ENCODE results near the gene ADCY3.

The ADCY3 gene

DNA sequence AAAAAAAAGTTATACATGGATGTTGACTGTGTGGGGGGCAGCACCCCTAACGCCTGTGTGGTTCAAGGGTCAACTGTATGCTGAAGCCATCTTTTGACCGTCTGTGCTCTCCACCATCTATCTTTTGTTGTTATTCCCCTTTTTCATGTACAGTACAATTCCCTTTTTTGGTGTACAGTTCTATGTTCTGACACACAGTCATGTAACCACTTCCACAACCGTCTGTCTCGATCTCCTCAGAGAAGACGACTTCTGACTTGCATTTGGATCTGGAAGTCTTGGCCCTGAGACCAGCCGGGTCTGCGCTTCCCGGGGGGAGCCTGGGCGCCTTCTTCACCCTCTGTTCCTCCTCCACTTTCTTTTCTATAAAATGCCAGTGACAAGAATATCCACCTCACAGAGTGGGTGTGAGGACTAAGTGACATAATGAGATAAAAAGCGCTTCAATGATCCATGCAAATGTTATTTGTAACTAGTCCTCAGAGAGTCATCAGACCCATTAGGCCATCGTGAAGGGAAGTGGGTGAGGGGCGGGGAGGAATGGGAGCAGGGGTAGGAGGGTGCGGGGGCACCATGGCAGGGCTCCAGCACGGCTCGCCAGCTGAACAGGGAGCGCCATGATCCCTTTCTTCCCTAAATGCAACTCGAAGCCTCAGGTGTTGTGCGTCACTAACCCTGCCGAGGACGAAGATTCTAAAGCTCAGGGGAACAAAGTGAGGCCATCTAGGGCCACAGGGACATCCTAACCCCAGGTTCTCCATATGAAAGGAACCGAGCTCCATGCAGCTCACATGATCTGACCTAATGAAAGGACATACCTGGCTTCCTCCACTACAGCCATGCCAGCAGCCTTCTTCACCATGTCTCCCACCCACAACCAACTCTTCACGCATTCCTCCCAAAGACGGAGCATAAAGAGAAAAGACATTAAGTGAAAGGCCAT is 16.6 kb downstream of the ADCY3 start:
- DNase-seq (ENCODE audit: low read depth): no peak

DNA sequence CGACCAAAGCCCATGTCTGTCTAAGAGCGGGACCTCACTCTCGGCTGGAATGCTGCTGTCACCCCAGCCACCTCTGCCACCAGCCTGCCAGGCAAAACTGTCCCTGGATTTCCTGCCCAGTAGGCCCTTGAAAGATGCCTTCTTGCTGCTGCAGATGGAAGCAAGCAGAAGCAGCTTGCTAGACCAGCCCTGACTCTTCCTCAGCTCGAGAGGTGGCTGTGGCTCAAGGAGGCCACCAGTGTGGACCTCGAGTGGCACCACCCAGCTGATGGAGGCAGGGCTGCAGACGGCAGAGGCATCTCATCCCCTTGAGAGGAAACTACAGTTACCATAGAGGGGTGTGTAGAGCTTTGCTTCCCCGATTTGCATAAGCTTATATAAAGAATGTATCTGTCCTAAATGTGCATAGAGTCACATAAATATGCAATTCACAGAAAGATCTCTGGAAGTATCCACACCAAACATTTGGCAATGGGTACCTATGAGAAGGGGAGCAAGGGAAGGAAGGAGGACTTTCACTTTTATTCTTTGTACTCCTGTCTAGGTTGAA is 20.6 kb downstream of the ADCY3 start:
- DNase-seq (ENCODE audit: low read depth): no peak

DNA sequence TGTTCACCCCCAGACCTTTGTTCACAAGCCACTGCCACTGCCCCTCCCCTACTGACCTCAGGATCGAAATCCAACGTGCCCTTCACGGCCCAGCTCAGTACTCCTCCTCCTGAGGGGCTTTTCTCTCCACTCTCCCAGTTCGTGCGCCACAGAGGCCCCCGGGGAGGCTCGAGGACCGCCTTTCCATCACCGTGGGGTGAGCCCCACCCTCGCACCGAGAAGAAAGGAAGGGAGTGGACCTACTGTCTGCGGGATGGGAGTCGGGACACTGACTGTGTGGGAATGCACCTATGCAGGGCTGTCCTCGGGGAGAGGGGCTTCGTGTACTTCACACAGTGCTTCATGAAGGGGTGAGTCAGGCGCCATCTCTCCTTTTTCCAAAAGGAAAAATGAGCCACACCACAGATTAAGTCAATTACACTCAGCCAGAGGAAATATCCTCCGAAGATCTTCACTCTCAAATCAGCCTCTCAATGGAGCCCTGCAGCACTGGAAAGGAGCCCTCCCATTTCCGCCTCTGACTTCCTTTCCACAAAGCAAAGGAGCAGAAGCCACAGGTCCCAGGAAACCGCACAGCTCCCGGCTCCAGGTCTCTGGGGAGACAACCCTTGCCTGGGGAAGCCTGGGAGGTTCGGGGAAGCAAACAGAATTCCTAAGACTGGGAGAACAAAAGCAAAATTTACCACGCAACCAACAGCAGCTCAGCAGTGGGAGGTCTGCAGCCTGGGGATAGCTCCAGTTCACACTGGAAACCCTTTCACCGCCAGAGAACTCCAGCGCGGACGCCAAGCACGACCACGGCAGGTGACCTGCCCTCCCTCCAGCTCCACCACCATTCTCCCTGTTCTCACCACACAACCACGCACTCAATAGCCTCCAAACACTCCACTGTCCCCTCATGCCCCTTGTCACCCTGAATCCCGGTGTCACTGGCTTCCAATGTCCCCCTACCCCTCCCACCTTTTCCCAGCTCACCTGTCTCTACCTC is 21.6 kb downstream of the ADCY3 start:
- no peak for DNase-seq (ENCODE audit: low read depth)

DNA sequence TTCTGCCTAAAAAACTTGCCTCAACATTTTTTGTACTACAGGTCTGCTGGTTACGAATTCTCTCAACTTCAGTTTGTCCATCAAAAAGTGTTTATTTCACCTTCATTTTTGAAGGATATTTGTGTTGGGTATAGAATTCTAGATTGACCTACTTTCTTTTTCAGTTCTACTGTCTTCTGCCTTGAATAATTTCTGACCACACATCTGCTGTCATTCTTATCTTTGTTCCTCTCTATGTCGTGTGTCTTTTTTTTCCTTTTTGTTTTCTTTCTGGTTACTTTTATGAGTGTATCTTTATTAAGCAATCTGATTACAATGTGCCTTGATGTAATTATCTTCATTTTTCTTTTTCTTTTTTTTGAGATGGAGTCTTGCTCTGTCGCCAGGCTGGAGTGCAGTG is 25.3 kb downstream of the ADCY3 start:
- no peak for DNase-seq (ENCODE audit: low read depth)

DNA sequence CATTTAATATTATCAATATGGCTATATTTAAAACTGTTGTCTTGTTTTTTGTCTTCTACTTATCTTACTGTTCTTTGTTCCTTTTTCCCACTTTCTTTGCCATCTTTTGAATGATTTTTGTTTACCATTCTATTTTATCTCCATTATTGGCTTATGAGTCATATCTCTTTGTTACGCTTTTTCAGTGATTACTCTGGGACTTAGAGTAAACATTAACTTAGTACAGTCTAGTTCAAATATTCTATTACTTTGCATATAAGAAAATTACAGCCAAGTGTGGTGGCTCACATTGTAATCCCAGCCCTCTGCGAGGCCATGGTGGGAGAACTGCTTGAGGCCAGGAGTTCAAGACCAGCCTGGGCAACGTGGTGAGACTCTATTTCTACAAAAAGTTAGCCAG is 26.1 kb downstream of the ADCY3 start:
- DNase-seq (ENCODE audit: low read depth): peak; percentile 47

DNA sequence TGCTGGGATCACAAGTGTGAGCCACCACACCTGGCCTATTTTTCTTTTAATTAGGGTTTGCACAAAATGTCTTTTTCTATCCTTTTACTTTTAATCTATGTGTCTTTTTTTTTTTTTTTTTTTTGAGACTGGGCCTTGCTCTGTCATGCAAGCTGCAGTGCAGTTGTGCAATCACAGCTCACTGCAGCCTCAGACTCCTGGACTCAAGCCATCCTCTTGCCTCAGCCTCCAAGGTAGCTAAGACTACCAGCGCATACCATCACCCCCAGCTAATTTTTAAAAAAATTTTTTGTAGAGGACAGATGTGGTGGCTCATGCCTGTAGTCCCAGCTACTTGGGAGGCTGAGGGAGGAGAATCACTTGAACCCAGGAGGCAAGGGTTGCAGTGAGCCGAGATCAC is 27.1 kb downstream of the ADCY3 start:
- peak; percentile 30 for DNase-seq (ENCODE audit: low read depth)

DNA sequence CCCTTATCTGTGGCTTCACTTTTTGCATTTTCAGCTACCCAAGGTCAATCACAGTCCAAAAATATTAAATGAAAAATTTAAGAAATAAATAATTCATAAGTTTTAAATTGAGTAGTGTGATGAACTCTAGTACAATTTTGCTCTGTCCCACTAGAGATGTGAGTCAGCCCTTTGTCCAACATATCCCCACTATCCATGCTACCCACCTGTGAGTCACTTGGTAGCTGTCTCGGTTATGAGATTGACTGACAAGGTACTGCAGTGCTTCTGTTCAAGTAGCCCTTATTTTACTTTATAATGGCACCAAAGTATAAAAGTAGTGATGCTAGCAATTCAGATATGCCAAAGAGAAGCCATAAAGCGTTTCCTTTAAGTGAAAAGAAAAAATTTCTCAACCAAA is 28.8 kb downstream of the ADCY3 start:
- no peak for DNase-seq (ENCODE audit: low read depth)

DNA sequence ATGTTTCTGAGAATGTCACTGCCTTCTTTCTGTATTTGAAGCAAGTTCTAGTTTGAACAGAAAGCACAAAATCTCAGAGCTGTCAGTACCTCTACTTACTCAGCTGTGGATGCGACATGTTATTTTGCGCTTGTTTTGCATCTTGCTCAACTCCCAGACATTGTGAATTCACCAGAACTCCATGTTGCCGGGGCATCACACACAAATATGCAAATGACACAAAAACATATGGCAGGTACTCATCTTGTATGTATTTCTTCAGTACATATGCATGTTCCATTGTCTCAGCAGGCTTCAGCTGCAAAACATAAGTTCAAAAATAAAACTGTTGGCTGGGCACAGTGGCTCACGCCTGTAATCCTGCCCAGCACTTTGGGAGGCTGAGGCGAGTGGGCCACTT is 30.8 kb downstream of the ADCY3 start:
- DNase-seq (ENCODE audit: low read depth): no peak

DNA sequence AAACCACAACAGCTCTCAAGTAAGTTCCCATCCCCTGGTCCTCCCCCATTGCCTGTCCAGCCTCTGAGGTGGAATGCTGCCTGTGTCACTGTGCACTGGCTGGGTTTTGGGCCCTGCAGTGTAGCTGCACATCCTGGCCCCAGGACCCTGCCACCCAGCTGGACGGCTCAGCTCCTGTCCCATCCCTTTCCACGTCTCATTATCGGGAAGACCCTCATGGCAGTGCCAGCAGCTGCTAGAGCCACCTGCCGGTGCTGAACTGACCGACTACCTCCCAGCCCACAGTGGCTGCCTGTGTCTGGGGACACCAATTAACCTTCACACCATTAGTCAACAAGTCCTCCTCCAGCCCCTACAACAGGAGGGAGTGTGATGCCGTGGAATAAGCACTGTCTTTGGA is 31.9 kb downstream of the ADCY3 start:
- no peak for DNase-seq (ENCODE audit: low read depth)

DNA sequence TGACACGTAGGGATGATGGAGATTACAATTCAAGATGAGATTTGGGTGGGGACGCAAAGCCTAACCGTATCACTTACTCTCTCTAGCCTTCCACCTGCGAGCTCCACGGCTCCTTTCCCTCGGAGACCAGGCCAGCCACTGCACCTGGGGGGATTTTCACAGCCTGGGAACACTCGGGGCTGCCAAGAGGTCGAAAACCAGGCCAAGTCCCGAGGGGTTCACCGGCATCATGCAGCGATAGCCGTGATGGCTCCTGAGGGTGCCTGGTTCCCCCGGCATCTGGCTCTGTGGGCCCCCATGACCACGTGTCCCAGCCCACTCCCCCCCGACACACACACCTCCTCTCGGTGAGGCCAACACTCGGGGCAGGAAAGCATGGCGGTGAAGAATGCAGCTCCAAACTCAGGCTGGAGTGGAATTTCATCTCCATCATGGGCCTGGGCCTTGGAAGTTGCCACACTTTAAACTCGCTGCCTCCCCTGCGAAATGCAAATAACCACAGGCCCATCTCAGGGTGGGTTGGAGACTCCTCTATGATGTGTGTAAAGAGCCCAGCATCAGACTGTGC is 32.6 kb downstream of the ADCY3 start:
- DNase-seq (ENCODE audit: low read depth): no peak

DNA sequence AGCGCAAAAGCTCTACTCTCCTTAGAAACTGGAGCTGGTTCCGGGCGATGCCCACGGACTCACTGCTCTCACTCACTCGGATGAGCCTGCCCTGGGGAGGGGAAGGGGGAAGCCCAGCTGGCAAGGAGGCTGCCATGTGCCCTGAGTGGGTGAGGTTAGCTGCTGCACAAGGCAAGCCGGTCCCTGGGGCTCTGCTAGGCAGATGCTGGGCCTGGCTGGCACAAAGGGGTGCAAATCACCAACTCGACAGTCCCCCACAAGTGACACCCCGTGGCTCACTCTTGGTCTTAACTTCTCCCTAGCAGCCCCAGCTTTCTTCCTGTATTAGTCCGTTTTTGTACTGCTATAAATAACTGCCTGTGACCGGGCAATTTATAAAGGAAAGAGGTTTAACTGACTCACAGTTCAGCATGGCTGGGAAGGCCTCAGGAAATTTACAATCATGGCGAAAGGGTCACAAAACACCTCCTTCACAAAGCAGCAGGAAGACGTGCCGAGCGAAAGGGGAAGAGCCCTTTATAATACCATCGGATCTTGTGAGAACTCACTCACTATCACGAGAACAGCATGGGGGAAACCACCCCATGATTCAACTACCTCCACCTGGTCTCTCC is 33.2 kb downstream of the ADCY3 start:
- DNase-seq (ENCODE audit: low read depth): peak; percentile 75

DNA sequence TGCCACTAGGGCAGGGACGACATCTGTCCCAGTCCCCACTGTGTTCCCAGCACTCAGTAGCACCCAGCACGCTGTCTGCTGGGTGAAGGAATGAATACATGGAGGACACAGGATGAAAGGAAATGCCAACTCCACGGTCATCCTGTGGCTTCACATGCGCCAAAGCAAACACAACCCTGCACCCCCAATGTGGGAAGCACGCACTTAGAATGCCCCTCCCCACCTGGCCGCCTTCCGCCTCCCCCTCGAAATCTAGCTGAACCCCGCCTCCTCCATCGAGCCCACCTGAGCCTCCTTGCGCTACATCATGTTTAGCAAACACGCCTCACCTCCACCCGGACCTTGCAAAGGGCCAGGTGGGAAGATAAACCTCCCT is 33.9 kb downstream of the ADCY3 start:
- no peak for DNase-seq (ENCODE audit: low read depth)

DNA sequence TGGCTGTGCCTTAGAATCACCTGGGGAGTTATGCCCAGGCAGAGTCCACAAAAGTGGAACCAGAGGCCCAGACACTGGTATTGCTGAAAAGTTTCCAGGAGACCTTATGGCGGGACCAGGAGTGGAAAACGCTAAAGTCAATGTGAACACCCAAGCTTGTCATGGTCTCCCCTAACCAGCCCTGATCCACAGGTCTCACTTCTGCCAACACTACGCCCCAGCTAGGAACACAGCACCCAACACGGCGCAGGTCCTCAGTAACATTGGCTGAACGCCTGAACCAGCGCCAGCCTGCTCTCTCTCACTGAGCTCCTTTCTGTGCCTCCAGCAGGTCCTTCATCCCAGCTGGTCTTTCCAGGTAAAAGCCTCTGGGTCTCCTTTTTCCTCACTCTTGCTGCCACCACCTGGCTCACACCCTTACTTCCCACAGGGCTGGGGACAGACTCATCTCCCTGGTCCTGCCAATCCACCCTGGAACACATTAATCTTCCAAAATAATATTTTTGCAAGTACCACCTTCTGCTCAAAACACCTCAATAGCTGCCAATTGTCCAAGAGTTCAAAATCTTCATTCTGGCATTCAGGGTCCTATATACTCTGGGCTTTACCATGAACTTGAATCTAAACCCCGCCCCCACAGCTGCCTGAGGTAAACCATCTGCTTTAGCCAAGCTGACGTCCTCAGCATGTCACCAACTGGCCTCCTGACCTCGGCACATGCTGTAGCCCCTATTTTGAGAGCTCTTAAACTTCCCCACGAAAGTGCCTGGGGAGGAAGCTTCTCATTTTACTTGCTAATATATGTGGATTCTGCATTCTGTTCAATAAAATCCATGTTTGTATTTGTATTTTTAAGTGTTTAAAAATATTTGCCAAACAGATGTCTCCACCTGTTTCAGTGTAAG is 34.6 kb downstream of the ADCY3 start:
- no peak for DNase-seq (ENCODE audit: low read depth)

DNA sequence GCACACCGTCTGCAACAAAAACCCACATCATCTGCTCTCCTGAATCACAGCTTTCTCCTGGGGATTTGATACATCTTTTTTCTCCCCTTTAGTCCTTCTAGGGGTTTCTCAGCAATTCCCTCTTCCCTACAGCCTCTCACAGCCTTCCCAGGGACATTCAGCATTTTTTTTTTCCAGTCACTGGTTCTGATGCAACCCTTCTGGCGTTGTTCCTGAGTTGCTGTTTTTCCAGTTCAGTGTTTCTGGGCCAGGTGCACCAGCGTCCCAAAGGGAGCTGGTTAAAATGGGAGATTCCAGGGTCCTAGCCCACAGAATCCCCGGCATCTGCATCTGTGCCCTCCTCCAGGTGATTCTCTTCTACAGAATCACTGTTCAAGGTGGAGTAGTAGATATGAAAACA is 36.1 kb downstream of the ADCY3 start:
- peak; percentile 52 for DNase-seq (ENCODE audit: low read depth)

DNA sequence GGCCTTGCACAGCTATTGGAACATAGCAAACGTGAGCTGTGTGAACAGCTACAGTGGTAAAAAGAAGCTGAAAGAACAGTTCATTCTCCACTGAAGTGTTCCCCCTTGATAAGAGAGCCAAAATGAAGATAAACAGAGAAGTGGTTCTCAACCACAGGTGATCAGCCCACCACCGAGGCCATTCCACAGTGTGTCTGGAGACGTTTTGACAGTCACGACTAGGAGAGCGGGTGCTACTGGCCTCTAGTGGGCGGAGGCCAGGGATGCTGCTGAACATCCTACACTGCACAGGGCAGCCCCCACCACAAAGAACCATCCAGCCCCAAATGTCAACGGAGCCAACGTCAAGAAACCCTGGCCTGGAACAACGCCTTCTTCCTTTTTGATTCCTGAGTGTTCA is 38.4 kb downstream of the ADCY3 start:
- DNase-seq (ENCODE audit: low read depth): no peak

DNA sequence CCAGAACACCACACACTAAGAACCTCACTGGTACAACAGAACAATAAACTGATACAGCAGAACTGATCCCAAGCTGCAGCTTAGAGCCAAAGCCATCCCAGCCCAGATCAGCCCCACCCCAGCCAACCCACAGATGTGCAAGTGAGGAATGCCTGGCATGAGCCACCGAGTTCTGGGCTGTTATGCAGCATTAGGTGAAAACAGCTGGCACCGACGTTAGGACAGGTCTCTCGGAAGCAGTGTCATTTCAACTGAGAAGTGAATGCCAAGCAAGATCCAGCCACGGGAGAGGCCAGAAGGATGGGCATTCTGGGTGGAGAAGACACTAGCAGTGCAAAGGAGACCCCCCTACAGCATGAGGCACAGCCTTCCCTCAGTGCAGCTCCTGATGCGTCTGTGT is 38.9 kb downstream of the ADCY3 start:
- no peak for DNase-seq (ENCODE audit: low read depth)

DNA sequence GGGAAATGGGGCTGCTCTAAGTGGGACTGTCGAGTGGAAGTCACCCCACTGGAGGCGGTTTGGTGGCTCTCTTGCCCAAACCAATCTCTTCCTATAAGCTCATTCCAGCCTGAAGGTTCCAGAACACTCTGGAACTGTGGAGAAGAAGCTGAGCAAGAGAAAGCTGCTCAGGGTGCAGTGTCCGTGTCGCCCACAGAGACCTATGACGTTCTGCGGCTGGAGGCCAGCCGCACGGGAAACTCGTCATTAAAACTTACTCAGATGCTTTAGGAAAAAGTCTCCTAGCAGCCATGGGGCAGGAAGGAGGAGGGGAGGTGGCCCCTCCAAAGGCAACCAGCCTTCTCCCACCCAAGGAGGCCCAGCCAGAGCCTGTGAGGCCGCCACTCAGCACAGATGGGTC is 41.7 kb downstream of the ADCY3 start:
- peak; percentile 77 for DNase-seq (ENCODE audit: low read depth)

DNA sequence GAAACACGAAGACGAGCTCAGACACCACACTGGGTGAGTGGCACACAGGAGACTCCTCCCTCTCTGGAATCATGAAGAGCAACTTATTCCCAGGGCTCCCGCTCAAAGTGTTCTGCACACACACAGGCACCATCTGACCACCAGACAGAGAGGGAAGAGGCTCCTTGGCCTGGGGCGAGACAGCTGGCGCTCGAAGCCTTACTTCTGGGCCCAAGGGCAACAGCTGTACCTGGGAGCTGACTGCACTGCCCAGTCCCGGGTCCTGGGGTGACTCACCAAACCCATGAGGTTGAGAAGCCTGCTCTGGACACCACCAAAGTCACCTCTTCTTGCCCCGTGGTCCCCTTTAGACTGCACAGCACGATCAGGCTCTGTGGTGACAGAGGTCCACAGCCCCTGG is 42.4 kb downstream of the ADCY3 start:
- DNase-seq (ENCODE audit: low read depth): no peak

DNA sequence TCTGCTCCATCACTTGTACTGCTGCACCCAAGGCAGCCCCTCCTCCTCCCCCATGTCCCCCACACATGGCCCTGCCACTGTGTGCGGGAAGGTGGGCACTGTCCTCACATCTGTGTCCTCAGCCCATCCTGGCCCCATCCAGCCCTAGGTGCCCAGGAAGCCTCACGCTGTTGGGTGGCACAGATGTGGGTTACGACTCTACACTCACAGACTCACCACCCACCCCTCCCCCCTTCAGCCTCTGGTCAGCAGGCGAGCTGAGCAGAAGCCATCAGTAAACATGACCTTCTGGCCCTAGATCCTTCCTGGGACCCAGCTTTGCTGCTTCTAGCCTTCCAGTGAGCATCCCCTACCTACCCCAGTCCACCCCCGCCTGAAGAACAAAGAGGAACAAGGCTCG is 43.0 kb downstream of the ADCY3 start:
- DNase-seq (ENCODE audit: low read depth): no peak

DNA sequence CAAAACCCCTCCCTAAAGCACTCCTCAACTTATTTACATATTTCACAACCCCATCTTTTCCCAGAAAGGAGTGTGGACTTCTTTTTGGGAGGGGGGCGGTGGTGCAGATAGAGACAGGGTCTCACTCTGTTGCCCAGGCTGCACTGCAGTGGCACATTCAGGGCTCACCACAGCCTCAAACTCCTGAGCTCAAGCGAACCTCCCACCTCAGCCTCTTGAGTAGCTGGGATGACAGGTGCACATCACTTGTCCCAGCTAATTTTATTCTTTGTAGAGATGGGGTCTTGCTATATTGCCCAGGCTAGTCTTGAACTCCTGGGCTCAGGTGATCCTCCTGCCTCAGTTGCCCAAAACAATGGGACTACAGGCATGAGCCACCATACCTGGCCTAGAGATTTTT is 44.1 kb downstream of the ADCY3 start:
- no peak for DNase-seq (ENCODE audit: low read depth)

DNA sequence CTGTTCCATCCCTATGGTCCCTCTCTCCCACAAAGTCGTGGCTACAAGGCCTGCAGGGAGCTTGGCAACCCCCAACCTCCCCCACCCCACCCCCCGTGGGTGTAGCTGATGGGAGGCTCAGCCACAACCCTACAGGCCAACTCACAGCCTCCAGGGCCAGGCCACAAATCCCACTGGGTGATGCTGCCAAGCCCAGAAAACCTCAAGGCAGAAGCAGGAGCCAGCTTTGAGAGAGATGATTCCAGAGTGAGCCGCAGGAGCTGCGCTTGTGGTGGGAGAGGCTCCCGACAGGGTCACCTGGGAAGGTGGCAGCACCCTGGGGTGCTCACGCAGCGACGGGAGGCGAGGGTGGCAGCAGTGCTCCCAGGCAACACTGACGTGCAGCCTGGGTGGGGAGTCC is 44.8 kb downstream of the ADCY3 start:
- no peak for DNase-seq (ENCODE audit: low read depth)
